HG03175 (cell line): Measurements from ENCODE around the gene VSNL1.

ENCODE experiments used
- ATAC-seq: cut with Tn5 transposase; IDR thresholded peaks from one replicate; pipeline ENCODE4 v1.9.1; 2021; ENCODE audit warnings: mild to moderate bottlenecking, moderate library complexity; ENCODE audit not compliant: unreplicated experiment

VSNL1 gene

DNA sequence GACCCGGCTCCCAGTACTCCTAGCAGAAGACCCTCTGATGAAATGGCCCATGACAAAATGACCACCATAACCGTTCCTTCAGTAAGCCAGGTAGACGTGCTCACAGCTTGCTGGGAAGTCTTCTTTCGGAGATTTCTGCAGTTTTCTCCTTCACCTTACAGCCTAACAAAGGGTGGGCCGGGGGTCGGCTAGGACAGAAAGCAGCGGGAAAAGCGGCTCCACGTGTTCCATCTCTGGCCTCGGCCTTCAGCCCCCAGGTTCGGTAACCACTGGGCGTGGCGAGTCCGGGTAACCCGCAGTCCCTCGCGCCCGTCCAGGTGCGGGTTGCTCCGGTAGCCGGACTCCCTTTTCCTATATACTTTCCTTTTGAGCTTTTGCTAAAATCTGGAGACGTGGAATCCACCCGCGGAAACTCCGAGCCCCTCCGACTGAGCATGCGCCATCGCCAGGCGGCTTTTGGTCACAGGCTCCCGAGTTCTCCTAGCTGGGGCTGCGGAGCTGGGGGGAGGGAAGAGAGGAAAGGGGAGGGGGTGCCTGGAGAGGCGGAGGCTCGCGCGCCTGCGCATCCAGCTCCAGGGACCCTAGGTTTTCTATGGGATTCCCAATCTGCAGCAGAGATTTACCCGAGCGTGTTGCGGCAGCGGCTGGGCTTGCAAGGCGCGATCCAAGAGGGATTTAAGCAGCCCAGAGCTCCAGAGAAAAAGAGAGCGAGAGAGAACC lies at the start of gene VSNL1:
VSNL1 (plus strand) TSS at position 604 of the 720 bp plus-strand sequence. CDS start 51,379 bp downstream, outside the sequence.
- no peak for ATAC-seq

- ATAC-seq = no peak
Measured at GRCh38 chr2:17495590-17495989, 44.9 kb upstream of the VSNL1 start.

DNA sequence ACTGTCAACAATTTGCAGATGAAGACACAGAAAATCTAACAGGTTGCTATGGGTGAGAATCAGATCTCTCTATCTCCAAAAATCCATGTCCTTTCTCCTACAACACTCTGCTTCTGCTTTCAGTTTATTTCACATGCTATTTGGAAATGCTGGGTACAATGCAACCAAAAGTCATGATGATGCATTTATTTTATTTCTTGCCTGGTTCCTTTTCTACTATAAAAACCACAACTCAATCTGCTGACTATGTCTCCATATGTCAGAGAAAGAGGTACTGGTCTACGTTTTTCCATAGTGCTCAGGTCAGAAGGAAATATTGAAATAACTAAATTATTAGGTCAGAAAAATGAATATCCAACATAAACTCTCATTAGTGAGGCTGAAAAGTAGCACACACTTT lies 42.8 kb upstream of the VSNL1 start:
- ATAC-seq = no peak

- no peak for ATAC-seq
Measured at GRCh38 chr2:17506736-17507616, 33.5 kb upstream of the VSNL1 start.

DNA sequence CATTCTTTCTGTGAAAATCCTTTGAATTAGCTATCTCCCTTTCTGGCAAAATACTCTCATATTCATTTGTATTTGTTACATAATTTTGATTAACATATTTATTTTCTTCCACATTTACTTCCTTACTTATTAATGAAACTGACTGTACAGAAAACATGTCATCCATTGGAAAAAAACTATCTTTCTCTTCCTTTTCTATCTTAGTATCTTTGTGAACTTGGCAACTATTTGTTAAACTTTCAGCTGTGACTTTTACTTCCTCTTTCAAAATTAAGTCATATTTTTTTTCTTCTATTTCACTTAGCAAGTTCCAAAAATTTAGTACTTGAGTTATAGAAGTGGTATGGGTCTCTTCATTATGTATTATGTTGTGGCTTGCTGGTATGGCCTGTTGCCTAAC lies 24.8 kb upstream of the VSNL1 start:
- peak; percentile 33 for ATAC-seq

DNA sequence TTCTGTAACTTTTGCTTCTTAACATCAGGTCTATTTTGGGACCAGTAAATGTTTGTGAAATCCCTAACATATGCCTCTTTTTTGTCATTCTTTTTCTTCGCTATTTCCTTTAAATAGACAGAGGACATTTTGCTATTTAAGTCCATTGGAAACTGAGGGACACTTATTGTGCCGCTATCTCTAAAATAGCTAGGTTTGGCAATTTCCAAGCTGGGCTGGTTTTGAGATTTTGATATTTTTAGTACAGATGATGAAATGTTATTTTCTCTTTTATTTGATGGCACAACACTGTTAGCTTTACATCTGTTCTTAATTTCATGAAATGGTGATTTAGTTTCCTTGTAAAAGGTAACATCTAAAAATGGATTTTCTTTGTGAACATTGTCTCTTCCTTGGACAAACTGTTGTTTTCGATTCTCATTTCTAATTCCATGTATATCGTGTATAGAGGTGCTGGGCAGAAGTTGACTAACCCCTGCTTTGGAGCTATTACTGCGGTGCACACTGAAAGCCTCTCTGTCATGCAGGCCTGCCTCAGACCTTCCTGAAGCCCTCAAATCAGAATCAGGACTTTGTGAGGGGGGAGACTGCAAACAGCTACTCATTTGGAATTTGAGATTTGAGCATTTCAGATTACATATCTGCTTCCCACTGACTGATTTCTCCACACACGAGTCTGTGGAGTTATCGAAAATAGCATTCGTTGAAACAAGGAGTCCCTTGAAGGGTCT lies 22.9 kb upstream of the VSNL1 start:
- peak; percentile 22 for ATAC-seq

DNA sequence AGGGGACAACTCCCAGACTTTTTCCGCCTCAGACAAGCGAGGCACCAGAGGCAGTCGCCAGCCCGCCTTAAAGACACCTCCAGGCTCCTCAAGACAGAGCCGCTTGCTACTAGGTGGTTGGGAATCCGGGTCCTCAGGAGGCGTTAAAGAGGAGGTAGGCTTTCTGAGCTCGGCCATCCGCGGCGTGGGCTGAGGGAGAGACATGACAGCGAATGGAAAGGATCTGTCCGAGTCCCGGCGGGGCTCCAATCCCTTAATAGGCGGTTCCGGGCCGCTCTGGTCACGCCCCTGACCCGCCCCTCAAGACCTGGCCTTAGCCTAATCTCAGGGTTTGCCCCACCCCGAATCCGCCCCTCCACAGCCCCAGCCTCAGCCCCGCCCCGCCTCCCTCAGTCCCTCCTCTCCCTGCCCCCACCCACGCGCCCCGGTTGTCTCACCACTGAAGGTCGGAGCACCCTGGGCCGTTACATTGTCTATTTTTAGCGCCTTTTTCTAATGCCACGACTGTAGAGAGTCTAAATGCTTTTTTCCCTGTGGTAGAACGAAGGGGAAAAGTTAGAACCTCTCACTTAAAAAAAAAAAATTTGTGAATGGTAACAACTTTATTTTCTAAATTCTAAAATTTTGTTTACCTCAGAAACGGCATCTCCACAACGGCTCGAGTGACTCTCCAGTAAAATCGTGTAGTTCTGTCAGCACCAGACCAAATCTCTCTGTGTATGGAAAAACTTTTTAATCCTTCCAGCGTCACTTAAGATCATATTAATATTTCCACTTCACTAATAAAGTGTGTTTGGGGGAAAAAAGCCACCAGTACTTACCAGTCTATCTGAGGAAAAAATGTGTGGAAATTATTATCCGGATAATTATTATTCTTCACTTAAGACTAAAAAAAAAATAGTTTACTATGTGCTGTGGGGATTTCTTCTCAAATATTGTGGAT lies 22.0 kb upstream of the VSNL1 start, which contains the start of gene RAD51AP2:
RAD51AP2 (minus strand) TSS at position 229 of the 943 bp plus-strand sequence; CDS start at position 204, 25 bp downstream.
- peak; percentile 84 for ATAC-seq

- no peak for ATAC-seq
Measured at GRCh38 chr2:17519486-17519885, 21.0 kb upstream of the VSNL1 start.

GRCh38 chr2:17520761-17521160 lies 19.7 kb upstream of the VSNL1 start:
- peak; percentile 35 for ATAC-seq

GRCh38 chr2:17521621-17522020 lies 18.9 kb upstream of the VSNL1 start:
- ATAC-seq = no peak

DNA sequence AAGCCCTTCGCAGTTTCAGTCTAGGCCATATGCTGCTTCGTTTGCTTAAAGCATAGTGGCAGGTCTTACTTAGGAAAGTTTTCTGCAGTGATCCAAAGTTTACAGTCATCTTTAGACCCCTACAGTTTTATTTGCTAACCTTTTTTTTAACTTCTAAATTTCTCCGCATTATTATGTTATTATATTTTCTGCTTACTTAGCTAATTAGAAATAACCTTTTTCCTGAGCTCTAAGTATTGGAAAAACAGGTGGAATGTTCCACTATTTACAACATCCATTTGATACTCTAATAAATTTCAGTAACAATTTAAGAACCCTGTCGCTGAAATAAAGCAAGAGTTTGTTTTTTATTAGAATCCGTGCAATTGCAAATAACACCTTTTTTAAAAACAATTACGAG lies 18.2 kb upstream of the VSNL1 start:
- no peak for ATAC-seq

- no peak for ATAC-seq
Measured at GRCh38 chr2:17529771-17530170, 10.7 kb upstream of the VSNL1 start.

- ATAC-seq = no peak
Measured at GRCh38 chr2:17533546-17533945, 7.0 kb upstream of the VSNL1 start.

DNA sequence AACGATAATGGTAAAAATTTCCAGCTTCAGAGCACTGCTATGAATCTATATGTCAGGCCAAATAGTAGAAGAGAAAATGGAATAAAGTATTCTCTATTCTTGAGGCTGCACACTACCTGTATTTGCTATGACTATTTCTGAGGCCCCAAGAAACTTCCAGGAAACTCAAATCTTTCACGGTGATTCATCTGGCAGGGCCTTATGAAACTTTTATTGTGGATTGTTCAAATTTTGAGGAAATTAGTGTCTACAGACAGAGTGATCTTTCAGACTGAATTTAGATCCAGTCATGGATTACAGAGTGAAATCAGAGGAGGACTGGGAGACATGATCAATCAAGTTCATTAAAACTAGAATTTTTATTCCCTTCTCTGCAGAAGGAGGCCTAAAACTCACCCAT lies 4.1 kb upstream of the VSNL1 start:
- ATAC-seq = no peak

DNA sequence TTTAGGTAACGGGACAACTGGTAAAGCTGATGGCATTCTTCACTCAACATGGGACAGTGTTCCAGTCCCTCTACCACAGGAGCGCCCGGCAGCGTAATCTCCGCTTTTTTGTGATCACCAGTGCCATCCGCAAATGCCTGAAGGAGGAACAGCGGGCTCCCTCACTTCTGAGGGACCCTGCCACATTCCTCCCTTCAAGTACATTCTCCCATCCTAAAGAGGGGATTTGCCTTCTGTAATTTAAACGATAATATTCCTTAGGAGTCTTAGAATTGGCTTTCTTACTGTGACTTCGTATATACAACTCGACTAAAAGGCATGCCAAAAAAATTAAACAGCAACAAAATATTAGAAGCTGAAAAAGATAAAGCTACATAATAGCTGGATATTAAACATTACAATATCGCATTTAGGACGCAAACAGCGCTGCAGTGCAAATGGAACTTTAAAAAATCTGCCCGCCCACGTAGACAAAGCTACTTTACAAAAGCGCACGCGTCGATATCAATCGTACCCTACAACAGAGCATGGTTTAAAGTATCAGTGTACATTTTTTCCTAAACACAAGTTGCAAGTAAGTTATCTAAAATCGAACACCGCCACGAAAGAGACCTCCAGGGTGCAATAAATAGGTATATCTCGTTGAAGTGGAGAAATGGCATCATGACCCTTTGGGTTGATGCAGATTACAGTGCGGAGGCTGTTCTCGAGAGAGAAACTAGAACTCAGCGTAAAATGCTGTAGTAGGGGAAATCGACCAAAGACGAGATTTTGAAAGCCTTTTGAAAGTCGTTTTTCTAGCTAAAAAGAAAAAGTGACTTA lies 2.3 kb upstream of the VSNL1 start:
- no peak for ATAC-seq

DNA sequence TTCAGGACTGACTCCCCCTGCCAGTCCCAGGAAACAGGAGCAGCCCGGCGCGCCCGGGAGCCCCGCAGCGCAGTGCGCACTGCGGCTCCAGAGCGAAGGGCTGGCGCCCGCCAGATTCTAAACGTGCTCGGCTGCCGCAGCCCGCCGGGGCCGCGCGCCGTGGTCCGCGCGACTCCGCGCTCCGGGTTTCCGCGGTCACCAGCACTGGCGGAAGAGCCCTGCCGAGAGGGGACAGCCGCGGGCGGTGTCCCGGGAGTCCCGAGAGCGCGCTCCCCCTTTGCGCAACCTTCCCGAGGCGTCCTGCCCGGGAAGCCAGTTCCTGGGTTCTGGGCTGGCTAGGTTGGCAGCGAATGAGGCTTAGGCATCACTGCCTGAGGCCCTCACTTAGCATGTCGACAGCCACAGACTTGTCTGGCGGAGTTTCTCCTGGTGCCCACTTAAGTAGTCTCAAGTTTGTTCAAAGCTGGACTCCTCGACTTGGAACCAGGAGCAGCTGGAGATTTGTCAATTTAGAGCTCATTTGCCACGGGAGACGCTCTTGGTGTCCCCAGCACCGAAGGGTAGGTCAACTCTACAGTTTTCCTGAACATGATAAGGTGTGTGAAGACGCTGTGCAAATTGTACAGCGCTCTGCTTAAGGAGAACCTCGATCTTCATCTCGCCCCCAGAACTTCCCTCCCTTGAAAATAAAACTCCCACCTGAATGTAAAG lies 1.5 kb upstream of the VSNL1 start:
- no peak for ATAC-seq

DNA sequence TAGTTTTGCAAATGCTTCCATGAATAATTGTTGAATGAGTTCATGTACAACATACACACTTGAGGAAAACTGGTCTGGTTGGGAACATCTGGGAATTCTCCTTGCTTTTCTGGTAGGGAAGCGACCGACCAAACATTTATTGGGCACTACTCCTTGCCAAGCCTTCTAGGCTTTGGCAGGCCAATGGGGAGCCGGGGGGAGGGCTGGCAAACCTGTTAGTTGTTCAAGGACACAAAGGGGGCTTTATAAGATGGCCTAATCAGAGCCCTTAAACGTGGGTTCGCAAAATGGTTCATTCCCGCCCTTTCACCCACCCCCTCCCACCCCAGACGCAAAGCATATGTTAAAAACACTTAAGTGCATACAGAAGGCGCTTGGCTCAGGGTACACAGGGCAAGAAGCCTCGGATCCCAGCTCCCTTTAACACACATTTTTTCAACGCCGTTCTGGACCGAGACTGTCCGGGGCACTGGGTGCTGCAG lies 844 bp upstream of the VSNL1 start:
- ATAC-seq = no peak

DNA sequence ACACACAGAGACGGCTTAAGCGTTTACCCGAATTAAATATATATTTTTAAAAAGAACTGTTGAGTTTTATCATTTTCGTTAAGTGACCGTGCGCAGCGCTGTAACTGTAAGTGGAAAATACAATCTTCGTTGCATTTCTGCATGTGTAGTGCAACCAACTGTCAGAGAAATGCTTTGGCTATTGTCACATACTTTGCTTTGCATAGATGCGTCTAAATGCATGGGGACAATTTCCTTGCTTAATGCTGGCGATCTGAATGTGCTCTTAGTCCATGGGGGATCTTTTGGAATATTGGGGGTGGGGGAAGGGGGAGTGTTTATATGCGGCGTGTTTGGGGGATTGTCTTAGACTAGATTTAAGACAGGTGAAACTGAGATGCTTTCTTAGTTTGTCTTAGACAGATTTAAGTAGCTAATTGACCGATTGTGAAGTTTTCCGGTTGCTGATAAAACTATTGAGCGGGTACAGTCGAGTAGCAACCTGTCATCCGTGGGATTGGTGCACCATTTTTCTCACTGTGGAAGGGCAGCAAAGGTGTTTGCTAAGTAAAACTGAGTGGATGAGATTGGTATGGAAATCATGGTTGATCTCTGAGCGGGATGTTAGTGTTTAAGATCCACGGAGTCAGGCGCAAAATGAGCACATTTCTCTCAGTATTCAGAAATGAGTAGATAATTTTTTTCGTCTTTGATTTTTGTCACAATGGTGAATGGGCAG lies 476 bp downstream of the VSNL1 start:
- ATAC-seq = no peak
